GM18907 (cell line): ENCODE results near the gene MEOX1.

Experiments used
- ATAC-seq: cut with Tn5 transposase; IDR thresholded peaks from one replicate; pipeline ENCODE4 v1.9.1; 2021; ENCODE audit warnings: mild to moderate bottlenecking, moderate library complexity; ENCODE audit not compliant: unreplicated experiment

MEOX1 gene

DNA sequence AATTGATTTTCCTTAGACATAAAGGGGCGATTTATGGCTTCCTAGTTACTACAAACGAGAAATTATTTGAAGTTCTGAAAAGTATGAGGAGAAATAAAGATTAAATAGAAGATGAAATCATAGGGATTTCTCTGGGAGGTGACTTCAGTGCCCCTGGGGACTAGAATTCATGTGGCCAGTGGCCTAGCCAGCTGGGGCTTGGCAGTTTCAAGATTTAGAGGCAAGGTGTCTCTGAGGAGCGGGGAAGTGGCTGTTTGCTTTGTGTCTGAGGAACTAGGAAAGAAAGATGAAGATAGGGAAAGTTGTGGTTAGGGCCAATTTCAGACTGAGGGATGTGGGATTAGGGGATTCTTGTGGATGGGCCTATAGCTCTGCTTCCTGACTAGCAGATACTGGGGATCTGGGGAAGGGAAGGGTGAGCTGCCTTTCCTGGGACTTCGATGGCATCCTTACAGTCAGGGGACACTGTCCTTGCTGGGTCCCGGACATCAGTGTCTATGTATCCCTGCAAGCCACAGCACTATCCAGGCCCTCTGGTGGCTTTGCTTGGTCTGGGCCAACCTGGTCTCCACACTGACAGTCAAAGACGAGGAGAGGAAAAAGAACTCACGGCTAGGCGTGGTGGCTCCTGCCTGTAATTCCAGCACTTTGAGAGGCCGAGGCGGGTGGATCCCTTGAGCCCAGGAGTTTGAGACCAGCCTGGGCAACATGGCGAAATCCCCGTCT lies 22.4 kb upstream of the MEOX1 start:
- no peak for ATAC-seq

DNA sequence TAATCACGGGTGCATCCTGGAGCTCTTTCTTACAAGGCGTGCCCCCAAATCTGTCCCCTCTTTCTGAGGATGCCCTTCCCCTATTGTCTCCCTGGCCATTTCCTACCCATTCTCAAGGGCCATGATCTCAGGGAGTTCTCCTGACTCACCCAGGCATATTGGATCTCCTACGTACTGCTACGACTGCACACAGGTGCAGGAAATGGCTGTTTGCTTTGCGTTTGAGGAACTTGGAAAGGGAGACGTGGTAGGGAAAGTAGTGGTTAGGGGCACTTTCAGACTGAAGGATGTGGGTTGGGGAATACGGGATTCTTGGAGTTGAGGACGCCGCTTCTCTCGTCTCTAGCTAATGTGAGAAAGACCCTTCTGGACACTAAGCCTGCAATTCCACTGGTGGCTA lies 18.7 kb upstream of the MEOX1 start:
- ATAC-seq: no peak

DNA sequence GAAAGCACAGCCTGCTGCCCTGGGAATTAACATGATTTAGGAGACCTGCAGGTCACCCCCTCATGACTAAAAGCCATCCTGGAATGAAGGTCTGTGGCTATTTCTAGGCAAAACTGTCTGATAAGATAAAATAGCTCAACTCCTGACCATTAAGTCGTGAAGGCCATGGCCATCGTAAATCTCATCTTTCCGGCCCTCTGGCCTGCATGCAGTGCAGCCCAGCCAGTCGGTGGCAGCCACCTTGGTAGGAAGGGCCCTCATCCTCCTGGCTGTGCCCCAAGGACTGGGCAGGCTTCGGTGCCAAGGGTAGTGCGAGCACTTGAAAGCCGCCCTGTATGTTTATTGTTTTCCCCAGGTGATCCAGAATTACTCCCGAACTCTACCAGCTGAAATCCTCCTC lies 18.2 kb upstream of the MEOX1 start:
- no peak for ATAC-seq

GRCh38 chr17:43679401-43679800 lies 17.7 kb upstream of the MEOX1 start:
- no peak for ATAC-seq

- ATAC-seq: no peak
Measured at GRCh38 chr17:43676471-43676870, 14.7 kb upstream of the MEOX1 start.

DNA sequence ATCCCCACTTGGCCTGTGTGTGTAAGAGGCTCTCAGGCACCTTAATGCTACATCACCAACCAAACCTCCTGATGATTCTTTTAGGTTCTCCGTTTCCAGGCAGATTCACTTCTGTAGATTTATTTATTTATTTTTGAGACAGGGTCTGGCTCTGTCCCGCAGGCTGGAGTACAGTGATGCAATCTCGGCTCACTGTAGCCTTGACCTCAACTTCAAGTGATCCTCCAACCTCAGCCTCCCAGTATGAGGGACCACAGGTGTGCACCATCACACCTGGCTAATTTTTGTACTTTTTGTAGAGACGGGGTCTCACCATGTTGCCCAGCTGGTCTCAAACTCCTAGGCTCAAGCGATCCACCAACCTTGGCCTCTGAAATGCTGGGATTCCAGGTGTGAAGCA lies 12.7 kb upstream of the MEOX1 start:
- ATAC-seq: no peak

DNA sequence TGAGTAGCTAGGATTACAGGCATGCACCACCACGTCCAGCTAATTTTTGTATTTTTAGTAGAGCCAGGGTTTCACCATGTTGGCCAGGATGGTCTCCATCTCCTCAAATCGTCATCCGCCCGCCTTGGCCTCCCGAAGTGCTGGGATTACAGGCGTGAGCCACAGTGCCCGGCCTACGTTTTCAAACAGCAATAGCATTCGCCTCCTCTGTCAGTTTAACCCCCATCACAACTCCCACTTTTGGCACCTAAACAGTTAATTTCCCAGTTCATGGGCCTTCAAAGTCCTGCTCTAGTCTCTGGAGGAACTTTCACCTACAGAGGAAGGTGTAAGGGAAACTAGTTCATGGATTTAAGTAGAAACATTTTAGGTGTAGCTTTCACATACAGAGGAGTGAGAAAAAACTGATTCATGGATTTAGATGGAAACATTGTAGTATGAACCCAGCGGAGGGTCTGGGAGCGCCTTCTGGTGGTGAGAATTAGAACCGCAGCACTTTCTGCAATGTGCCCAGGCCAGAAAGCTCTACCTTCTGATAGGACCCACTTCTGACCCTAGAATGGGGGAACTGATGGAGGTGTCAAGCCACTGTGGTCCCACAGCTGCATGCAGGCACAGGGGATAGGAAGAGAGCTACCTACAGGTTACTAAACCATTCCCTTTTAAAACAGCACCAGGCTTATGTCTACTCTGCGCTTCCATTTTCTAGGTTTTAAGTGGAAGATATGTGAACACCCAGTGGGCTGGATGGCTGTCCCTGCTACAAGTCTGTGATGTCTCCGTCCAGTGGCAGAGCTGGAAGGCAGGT lies 12.0 kb upstream of the MEOX1 start:
- ATAC-seq: no peak

DNA sequence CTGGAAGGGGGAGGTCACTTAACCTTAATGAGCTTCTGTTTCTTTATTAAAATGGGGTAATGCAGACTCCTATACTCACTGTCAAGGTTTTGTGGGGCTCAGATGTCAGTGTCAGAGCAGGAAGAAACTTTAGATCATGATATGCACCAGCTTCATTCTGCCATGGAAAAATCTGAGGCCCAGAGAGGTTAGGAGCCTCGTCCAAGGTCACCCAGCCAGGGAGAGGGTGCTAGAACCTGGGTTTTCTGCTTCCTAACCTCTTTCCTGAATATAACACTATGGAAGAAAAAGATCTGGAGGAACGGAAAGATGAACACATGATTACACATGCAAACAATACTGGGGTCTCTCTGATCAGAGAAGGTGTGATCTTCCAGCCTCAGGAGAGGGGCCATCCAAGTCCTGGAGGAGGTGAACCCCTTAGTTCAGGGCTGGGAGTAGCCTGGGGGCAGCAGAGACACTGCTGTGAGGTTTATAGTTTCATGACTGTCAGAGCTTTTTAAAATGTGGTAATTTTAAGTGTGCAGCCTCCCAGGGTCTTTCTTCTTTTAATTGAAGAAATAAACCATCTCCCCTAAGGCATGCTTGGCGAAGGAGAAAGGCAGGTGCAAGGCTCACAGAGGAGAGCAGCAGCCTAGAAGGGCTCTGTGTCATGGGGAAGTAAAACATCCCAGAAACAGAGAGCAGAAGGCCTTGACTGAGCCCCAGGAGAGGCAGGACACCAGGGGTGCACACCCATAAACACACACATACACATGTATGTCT lies 10.2 kb upstream of the MEOX1 start:
- ATAC-seq: no peak

DNA sequence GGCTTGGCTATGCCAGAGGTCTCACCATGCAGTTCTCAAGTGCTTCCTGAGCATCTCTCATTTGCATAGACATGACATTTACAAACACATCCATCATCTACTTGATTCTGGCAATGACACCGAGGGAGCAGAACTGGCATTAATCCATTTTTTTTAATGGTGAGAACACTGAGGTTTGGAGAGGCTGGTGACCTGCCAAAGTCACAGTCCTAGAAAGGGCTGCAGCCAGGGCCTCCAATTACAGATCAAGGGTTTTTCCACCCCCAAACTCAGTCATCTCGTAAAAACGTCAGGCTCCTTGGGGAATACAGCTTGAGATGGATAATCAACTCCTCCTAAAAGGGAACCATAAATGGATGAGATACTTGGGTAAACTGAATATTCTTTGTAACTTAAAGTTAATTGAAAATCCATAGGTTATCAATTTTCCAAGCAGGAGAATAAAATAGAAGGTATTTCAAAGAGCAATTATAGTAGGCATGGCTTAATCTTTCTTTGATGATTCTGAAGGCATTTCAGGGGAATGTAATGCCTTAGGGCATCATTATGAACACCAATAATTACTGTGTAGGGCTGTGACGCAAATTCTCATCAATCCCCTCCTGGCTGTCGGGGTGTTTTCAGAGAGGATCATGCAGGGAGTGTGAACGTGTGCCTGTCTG lies 9.4 kb upstream of the MEOX1 start:
- no peak for ATAC-seq

- ATAC-seq: no peak
Measured at GRCh38 chr17:43670645-43671030, 8.9 kb upstream of the MEOX1 start.

DNA sequence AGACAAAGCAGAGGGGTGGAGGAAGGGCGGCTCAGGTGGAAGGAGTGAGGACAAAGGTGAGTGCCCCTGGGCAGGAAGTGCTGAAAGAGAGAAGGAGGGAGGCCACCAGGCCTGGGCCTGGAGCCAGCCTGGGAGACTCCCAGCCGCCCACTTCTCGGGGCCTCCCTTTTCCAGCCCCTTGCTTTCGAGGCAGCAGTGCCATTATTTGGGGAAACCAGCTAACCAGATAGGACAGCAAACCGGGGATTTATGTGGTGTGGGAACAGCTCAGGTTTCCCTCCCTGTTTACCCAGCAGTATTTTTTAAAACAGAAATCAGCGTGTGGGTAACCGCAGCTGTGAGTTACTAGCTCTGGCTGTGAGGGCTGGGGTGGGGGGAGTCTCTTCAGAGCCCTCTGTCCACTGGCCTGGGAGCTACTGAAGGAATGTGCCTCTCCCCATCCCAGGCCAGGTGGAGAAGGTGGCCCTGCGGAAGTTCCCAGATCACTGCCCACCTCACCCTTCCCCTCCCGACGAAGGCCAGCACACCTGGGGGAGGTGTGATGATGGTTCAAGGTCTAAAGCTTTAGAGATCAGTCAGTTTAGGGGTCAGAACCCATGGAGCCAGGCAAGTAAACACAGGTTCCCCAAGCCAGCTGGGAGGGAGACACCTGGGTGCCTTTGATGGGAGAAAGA lies 8.4 kb upstream of the MEOX1 start:
- no peak for ATAC-seq

DNA sequence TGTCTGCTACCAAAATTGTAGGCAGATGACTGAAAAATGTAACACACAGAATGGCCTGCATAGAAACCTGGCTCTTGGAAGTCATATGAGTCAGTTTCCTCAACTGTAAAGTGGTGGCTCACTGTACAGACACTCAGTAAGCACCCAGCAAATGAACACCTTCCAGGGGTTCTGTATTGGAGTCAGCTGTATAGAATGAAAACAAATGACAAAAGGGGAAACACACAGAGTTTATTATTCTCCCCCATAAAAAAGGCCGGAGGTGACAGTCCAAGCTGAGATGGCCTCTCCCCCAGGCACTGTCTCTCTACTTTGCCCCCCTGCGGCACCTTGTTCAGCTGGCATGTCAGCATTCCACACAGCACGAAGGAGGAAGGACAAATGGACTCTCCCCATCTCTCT lies 6.2 kb upstream of the MEOX1 start:
- ATAC-seq: no peak

DNA sequence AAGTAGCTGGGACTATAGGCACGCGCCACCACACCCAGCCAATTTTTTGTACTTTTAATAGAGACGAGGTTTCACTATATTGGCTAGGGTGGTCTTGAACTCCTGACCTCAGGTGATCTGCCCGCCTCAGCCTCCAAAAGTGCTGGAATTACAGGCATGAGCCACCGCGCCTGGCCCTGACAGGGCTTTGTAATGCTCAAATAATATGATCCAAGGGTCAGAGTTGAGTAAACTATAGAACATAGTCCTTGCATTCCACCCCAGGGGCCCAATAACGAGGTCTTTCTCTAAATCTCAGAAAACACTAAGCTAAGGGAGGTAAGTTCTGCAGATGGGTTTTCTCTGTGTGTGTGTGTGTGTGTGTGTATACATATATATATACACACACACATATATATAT lies 5.8 kb upstream of the MEOX1 start:
- ATAC-seq: no peak

DNA sequence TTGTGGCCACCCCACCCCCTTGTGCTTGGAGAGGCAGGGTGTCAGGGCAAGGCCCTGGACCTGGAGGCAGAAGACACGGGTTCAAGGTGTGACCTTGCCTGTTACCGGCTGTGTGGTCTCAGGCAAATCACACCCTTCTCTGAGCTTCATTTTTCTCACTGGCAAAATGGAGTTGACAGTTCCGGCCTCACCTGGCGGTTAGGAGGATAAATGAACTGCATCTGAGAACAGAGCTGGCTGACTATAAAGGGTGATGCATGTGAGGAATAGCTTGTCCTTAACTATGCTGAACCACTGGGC lies 4.2 kb upstream of the MEOX1 start:
- ATAC-seq: no peak

GRCh38 chr17:43665084-43665936 lies 3.6 kb upstream of the MEOX1 start:
- ATAC-seq: no peak

DNA sequence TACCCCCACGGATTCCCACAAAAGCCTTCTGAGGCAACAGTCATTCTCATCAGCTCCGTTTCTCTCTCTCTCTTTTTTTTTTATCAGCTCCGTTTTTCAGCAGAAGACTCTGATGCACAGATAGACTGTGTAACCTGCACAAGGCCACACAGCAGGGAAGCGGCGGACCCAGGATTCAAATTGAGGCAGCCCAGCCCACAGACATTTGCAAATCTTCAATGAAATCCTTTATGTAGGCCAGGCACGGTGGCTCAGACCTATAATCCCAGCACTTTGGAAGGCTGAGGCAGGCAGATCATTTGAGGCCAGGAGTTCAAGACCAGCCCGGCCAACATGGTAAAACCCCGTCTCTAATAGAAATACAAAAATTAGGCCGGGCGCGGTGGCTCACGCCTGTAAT lies 2.4 kb upstream of the MEOX1 start:
- no peak for ATAC-seq

- ATAC-seq: no peak
Measured at GRCh38 chr17:43663383-43663782, 1.7 kb upstream of the MEOX1 start.

- ATAC-seq: no peak
Measured at GRCh38 chr17:43662413-43663141, 855 bp upstream of the MEOX1 start.

DNA sequence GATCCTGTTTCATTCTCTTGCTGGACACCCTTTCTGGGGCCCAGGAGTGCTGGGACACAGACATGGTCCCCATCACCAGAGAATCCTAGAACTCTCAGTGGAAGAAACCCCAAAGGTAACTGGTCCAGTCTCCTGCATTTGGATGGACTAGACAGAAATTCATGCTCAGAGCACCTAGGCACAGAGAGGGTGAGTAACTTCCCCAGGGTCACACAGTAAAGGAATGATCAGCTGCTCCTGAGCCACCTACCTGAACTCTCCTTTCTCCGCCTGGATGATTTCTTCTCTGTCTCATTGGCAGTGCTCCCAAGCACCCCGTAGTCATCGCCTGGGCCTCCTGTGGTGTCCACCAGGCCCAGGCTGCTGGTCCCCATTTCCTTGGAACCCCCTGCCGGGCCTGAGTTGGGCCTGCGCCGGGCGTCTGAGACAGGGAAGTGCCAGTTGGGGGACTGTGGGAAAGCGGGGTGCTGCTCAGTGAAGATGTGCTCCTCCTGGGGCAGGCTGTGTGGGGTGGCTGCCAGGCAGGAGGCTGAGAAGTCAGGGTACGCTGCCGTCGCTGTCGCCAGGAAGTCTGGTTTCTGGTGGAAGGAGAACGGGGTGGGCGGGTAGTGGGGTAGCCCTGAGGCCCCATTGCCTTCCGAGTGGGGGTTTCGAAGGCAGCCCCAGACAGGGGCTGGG lies 767 bp downstream of the MEOX1 start:
- ATAC-seq: no peak
